ENCODE measurements around the gene METTL24.

Gene METTL24

DNA sequence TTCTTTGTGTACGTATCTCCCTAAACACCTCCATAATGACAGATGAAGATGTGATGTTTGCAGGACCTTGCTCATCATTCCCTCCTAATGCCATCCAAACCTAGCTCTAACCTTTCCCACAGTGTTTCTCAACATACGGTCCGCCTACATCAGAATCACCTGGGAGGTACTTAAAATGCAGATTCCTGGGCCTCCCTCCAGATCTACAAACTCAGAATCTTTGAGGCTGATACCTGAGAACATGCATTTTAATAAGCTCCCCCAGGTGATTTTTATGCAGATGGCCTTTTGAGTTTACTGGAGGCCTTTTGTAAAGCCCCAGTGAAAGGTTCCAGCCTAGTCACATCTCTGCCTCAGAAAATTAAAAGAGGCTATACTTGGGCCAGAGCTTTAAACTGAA is 40.5 kb downstream of the METTL24 start:
- TF ChIP-seq, protein P1, sequence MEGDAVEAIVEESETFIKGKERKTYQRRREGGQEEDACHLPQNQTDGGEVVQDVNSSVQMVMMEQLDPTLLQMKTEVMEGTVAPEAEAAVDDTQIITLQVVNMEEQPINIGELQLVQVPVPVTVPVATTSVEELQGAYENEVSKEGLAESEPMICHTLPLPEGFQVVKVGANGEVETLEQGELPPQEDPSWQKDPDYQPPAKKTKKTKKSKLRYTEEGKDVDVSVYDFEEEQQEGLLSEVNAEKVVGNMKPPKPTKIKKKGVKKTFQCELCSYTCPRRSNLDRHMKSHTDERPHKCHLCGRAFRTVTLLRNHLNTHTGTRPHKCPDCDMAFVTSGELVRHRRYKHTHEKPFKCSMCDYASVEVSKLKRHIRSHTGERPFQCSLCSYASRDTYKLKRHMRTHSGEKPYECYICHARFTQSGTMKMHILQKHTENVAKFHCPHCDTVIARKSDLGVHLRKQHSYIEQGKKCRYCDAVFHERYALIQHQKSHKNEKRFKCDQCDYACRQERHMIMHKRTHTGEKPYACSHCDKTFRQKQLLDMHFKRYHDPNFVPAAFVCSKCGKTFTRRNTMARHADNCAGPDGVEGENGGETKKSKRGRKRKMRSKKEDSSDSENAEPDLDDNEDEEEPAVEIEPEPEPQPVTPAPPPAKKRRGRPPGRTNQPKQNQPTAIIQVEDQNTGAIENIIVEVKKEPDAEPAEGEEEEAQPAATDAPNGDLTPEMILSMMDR (IDR thresholded peaks at IDR 0.05): no peak
- Histone ChIP-seq H3K27ac (no peak overlapping the region), H2AFZ (no peak overlapping the region), H3K79me2 (no peaks in the 10 kb centered on the region), H3K9me3 (ENCODE audit: control insufficient read depth, low read length) (no peaks in the 10 kb centered on the region), H3K36me3 (ENCODE audit: control insufficient read depth, insufficient read depth, low read length) (no peaks in the 10 kb centered on the region), H3K9ac (no peak overlapping the region), H3K4me1 (no peaks in the 10 kb centered on the region), H3K4me2 (ENCODE audit: low read length) (no peak overlapping the region), H3K27me3 (ENCODE audit: control insufficient read depth, insufficient read depth, low read length) (no peaks in the 10 kb centered on the region), H3K4me3 (ENCODE audit: low read depth, low read length) (no peak overlapping the region)

DNA sequence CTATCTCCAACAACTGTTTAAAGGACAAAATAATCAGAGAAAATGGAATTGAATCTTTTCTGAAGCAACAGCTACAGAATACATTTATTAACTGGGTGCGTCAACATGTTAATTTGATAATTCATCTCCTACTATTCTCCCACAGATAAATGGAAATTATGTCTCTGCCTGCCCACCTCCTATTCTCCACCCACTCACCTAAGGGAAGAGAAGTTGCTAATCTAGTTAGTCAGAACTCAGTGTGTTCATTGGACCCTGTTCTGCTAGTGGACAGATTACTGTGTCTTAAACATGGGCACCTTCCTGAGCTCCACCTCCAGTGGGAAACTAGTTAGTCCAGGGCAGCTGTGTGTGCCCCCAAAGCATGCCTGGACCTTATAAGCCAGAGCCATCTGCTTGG is 41.0 kb downstream of the METTL24 start:
- TF ChIP-seq, protein P1 (IDR thresholded peaks at IDR 0.05): no peak
- Histone ChIP-seq H3K79me2 (no peaks in the 10 kb centered on the region), H3K9me3 (ENCODE audit: control insufficient read depth, low read length) (no peaks in the 10 kb centered on the region), H2AFZ (no peak overlapping the region), H3K27ac (no peak overlapping the region), H3K9ac (no peak overlapping the region), H3K36me3 (ENCODE audit: control insufficient read depth, insufficient read depth, low read length) (no peaks in the 10 kb centered on the region), H3K4me2 (ENCODE audit: low read length) (no peak overlapping the region), H3K4me1 (no peaks in the 10 kb centered on the region), H3K4me3 (ENCODE audit: low read depth, low read length) (no peak overlapping the region), H3K27me3 (ENCODE audit: control insufficient read depth, insufficient read depth, low read length) (no peaks in the 10 kb centered on the region)

DNA sequence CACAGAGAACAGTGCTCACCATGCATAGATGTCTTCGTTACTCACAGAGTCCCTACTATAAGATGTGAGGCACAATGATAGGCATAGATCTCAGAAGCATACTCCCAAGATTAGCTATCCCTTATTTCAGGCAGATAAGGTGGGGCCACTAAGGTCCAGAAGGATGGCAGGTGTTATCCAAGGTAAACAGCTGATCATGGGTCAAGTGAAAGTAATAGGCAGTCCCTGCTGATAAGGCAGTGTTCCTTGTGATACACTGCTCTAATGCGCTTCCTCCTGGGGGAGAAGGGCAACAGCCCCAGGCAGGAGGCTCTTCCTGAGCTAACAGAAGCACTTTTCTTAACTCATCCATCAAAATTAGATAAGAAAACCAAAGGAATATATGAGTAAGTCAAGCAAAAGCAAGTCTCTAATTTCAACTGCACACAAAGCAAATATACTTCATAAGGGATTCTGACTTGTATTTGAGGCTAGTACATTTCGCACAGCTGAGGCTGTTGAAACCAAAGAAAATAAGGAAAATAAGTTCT is 42.2 kb downstream of the METTL24 start:
- H3K4me3 ChIP-seq (ENCODE audit: low read depth, low read length): no peak overlapping the region

DNA sequence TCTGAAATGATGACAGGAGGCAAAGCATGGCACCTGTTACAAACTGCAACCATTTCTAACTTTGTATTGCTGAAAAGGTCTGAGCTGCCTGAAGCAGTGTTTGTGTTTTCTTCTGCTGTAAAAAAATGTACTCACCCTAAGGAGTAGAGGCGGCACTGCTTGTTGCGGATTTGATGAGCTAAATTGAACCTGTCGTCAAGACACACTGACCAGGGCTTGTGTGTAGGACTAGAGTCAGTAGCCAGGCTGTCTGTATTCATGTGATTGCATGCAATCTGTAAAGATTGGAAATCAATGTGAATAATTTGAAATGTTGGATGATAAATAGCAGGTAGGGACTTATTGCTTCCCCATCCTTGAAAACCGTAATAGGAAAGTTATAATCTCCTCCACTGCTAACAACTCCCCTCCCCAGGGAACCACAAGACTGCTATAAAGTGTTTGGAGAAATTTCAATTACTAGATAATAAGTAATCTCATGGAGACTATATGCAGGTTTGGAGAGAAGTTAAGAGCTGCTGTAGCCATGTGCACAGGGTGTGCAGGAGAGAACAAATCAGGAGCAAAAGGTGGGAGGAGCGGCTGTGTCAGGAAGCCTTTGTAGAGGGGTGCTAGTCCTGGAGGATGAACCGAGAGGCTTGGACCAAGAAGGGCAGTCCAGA is 42.8 kb downstream of the METTL24 start:
- Histone ChIP-seq H2AFZ (no peak overlapping the region), H3K4me2 (ENCODE audit: low read length) (no peak overlapping the region), H3K9ac (no peak overlapping the region), H3K9me3 (ENCODE audit: control insufficient read depth, low read length) (no peaks in the 10 kb centered on the region), H3K79me2 (no peaks in the 10 kb centered on the region), H3K27me3 (ENCODE audit: control insufficient read depth, insufficient read depth, low read length) (no peaks in the 10 kb centered on the region), H3K4me3 (ENCODE audit: low read depth, low read length) (no peak overlapping the region), H3K27ac (no peak overlapping the region), H3K4me1 (no peaks in the 10 kb centered on the region), H3K36me3 (ENCODE audit: control insufficient read depth, insufficient read depth, low read length) (no peaks in the 10 kb centered on the region)
- TF ChIP-seq, protein P1 (IDR thresholded peaks at IDR 0.05): no peak

More for the DNA sequence above, 42.2 kb downstream of the METTL24 start:
- Histone ChIP-seq H3K9me3 (ENCODE audit: control insufficient read depth, low read length) (no peaks in the 10 kb centered on the region), H3K4me1 (no peaks in the 10 kb centered on the region), H3K79me2 (no peaks in the 10 kb centered on the region), H2AFZ (no peak overlapping the region), H3K4me2 (ENCODE audit: low read length) (no peak overlapping the region), H3K27ac (no peak overlapping the region), H3K36me3 (ENCODE audit: control insufficient read depth, insufficient read depth, low read length) (no peaks in the 10 kb centered on the region), H3K9ac (no peak overlapping the region), H3K27me3 (ENCODE audit: control insufficient read depth, insufficient read depth, low read length) (no peaks in the 10 kb centered on the region)
- TF ChIP-seq, protein P1 (IDR thresholded peaks at IDR 0.05): no peak

Measured in parathyroid adenoma (tissue), 2 donors.